ENCODE measurements around the gene SORCS2. TPM values are rescaled to one million over a fixed set of nuclear protein-coding genes. Genes with fewer than 3 reads are reported as not detected.

Gene SORCS2
- polyA plus RNA-seq, 1 donor (not counting 4 experiments of a cell fraction or from before 2014, with no cell fraction given), result 0.09 TPM

- dilution Hi-C loops (cut with MboI; ENCODE audit: extremely low pct_ligation_motif_present, low sequenced_read_pairs), result no loop called here
- no peak for DNase-seq (ENCODE audit: low read depth, low spot score)
- no peak overlapping the region for H3K4me2 ChIP-seq (ENCODE audit: control insufficient read depth, extremely low read depth, insufficient read depth, low read depth, low read length)
Observed at GRCh38 chr4:7423391-7423790, 231.1 kb downstream of the SORCS2 start.

DNA sequence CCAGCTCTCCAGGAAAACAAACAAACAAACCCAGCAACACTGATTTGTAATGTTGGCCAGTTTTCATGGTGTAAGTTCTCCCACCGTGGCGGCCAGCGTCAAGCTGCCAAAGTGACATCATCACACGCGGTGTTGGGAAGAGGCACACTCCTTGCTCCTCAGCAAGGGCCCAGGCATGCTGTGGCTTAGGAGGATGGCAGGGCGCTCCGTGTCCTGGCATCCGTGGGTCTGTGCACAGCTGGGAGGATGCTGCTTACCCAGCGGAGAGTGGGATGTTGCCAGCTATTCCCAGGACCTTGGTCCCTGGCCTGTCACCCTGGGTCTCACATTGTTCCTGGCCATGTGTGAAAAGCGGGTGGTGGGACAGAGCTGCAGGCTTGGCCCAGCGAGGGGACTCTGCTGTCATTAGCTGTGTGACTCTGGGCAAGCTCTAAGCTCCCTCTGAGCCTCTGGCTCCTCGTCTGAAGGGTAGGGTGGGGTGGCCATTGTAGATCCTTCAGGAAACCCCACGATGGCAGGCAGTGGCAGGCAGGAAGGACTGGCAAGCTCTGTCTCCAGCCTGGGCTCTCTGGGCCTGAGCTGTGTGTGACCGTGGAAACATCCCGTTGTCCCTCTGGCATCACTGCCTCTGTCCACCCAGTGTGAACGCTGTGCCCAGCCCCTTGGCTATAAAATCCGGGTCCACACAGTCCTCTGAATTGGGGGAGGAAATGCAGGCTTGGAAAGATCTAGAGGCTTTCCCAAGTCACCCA is 231.6 kb downstream of the SORCS2 start:
- Histone ChIP-seq H3K9ac (ENCODE audit: control insufficient read depth, extremely low read depth, insufficient read depth, low read length) (no peak overlapping the region), H3K4me2 (ENCODE audit: control insufficient read depth, extremely low read depth, insufficient read depth, low read depth, low read length) (no peak overlapping the region), H4K20me1 (ENCODE audit: control insufficient read depth, extremely low read depth, insufficient read depth, low read length) (no peaks in the 10 kb centered on the region), H3K36me3 (ENCODE audit: control insufficient read depth in 2 of 2, extremely low read depth in 1 of 2, insufficient read depth in 2 of 2, low read length in 2 of 2) (no peaks in the 10 kb centered on the region), H3K79me2 (ENCODE audit: control insufficient read depth, insufficient read depth, low read length) (no peaks in the 10 kb centered on the region), H3K9me1 (ENCODE audit: control insufficient read depth, extremely low read depth, insufficient read depth, low read length) (no peaks in the 10 kb centered on the region), H3K27ac (ENCODE audit: control insufficient read depth, insufficient read depth, low read length) (no peak overlapping the region), H3K4me1 (ENCODE audit: control insufficient read depth, extremely low read depth, insufficient read depth, low read length) (no peaks in the 10 kb centered on the region), H2AFZ (ENCODE audit: control insufficient read depth, low read length) (no peak overlapping the region), H3K9me3 (ENCODE audit: control insufficient read depth, low read depth, low read length) (no peaks in the 10 kb centered on the region), H3K27me3 (ENCODE audit: control insufficient read depth, extremely low read depth, insufficient read depth, low read length) (no peaks in the 10 kb centered on the region), H3K4me3 (ENCODE audit: control insufficient read depth in 2 of 3, extremely low read depth in 1 of 3, insufficient read depth in 2 of 3, low read depth in 1 of 3, low read length in 3 of 3) (no peak overlapping the region)
- DNase-seq (ENCODE audit: low read depth, low spot score), result no peak
- dilution Hi-C loops (cut with MboI; ENCODE audit: extremely low pct_ligation_motif_present, low sequenced_read_pairs), result no loop called here
- no peak for FAIRE-seq
- no peak for TF ChIP-seq EZH2 (IDR thresholded peaks at IDR 0.05; ENCODE audit: low read length)
- TF ChIP-seq CTCF (optimal IDR thresholded peaks at IDR 0.05 in 1 of 3, IDR thresholded peaks at IDR 0.05 in 1 of 3, conservative IDR thresholded peaks at IDR 0.05 in 1 of 3; ENCODE audit: extremely low read depth in 1 of 3, insufficient read depth in 2 of 3, low read length in 3 of 3), result no peak

More at GRCh38 chr4:7423391-7423790, 231.1 kb downstream of the SORCS2 start:
- Histone ChIP-seq H3K36me3 (ENCODE audit: control insufficient read depth in 2 of 2, extremely low read depth in 1 of 2, insufficient read depth in 2 of 2, low read length in 2 of 2) (no peaks in the 10 kb centered on the region), H3K4me1 (ENCODE audit: control insufficient read depth, extremely low read depth, insufficient read depth, low read length) (no peaks in the 10 kb centered on the region), H2AFZ (ENCODE audit: control insufficient read depth, low read length) (no peak overlapping the region), H3K4me3 (ENCODE audit: control insufficient read depth in 2 of 3, extremely low read depth in 1 of 3, insufficient read depth in 2 of 3, low read depth in 1 of 3, low read length in 3 of 3) (no peak overlapping the region), H4K20me1 (ENCODE audit: control insufficient read depth, extremely low read depth, insufficient read depth, low read length) (no peaks in the 10 kb centered on the region), H3K27ac (ENCODE audit: control insufficient read depth, insufficient read depth, low read length) (no peak overlapping the region), H3K79me2 (ENCODE audit: control insufficient read depth, insufficient read depth, low read length) (no peaks in the 10 kb centered on the region), H3K9ac (ENCODE audit: control insufficient read depth, extremely low read depth, insufficient read depth, low read length) (no peak overlapping the region), H3K9me1 (ENCODE audit: control insufficient read depth, extremely low read depth, insufficient read depth, low read length) (no peaks in the 10 kb centered on the region), H3K27me3 (ENCODE audit: control insufficient read depth, extremely low read depth, insufficient read depth, low read length) (no peaks in the 10 kb centered on the region), H3K9me3 (ENCODE audit: control insufficient read depth, low read depth, low read length) (no peaks in the 10 kb centered on the region)
- FAIRE-seq, result no peak
- TF ChIP-seq CTCF (optimal IDR thresholded peaks at IDR 0.05 in 1 of 3, IDR thresholded peaks at IDR 0.05 in 1 of 3, conservative IDR thresholded peaks at IDR 0.05 in 1 of 3; ENCODE audit: extremely low read depth in 1 of 3, insufficient read depth in 2 of 3, low read length in 3 of 3) (no peak), EZH2 (IDR thresholded peaks at IDR 0.05; ENCODE audit: low read length) (no peak)

Data from keratinocyte (primary cell).